Hepatocyte (in vitro differentiated cells): Measurements from ENCODE around the gene TTBK1. TPM values are rescaled to one million over a fixed set of nuclear protein-coding genes. Genes with fewer than 3 reads are reported as not detected.
A peak's percentile ranks its signal among the peaks of the same experiment; 100 is the strongest.

Experiments used
- DNase-seq: peaks from one replicate; pipeline ENCODE4 v3.0.0-alpha.2; 2016; ENCODE audit warnings: low spot score
- H2AFZ ChIP-seq: fragments of 200-600 bp; sonication (generic); 2 replicates; pipeline ENCODE4 v1.6.0; 2016; ENCODE audit warnings: antibody characterized with exemption, mild to moderate bottlenecking
- H3K27ac ChIP-seq: fragments of 200-600 bp; sonication (generic); 2 replicates; pipeline ENCODE4 v1.5.1; 2016; ENCODE audit warnings: mild to moderate bottlenecking
- H3K27me3 ChIP-seq: fragments of 200-600 bp; sonication (generic); 2 replicates; pipeline ENCODE4 v1.6.1; 2016
- H3K36me3 ChIP-seq: fragments of 200-600 bp; sonication (generic); replicated peaks from 2 replicates; pipeline ENCODE4 v1.5.1; 2016; ENCODE audit warnings: low read depth; ENCODE audit not compliant: insufficient read depth
- H3K4me1 ChIP-seq: fragments of 200-600 bp; sonication (generic); 2 replicates; pipeline ENCODE4 v1.5.1; 2016; ENCODE audit warnings: mild to moderate bottlenecking, moderate library complexity; ENCODE audit not compliant: insufficient read depth
- H3K4me2 ChIP-seq: fragments of 200-600 bp; sonication (generic); 2 replicates; pipeline ENCODE4 v1.6.0; 2016
- H3K4me3 ChIP-seq: fragments of 200-600 bp; sonication (generic); 2 replicates; pipeline ENCODE4 v1.5.1; 2016; ENCODE audit warnings: mild to moderate bottlenecking
- H3K79me2 ChIP-seq: fragments of 200-600 bp; sonication (generic); 2 replicates; pipeline ENCODE4 v1.6.0; 2017; ENCODE audit warnings: mild to moderate bottlenecking
- H3K9me2 ChIP-seq: fragments of 200-600 bp; sonication (generic); replicated peaks from 2 replicates; pipeline ENCODE4 v1.6.0; 2017; ENCODE audit warnings: mild to moderate bottlenecking; ENCODE audit not compliant: insufficient read depth
- H3K9me3 ChIP-seq: fragments of 200-600 bp; sonication (generic); 2 replicates; pipeline ENCODE4 v1.5.1; 2016; ENCODE audit warnings: low read depth, mild to moderate bottlenecking
- H4K20me1 ChIP-seq: fragments of 200-600 bp; sonication (generic); 2 replicates; pipeline ENCODE4 v1.6.0; 2016; ENCODE audit warnings: mild to moderate bottlenecking; ENCODE audit not compliant: insufficient read depth, poor library complexity, severe bottlenecking
- CTCF ChIP-seq: fragments of 200-600 bp; sonication (generic); IDR thresholded peaks from 2 replicates; pipeline ENCODE4 v1.5.1; 2016; ENCODE audit warnings: antibody characterized with exemption, mild to moderate bottlenecking; ENCODE audit not compliant: poor library complexity
- EZH2 ChIP-seq: fragments of 200-600 bp; sonication (generic); IDR thresholded peaks from 2 replicates; pipeline ENCODE4 v1.6.1; 2016; ENCODE audit warnings: antibody characterized with exemption, mild to moderate bottlenecking, borderline replicate concordance
- EZH2phosphoT487 ChIP-seq: fragments of 200-600 bp; sonication (generic); IDR thresholded peaks from one replicate; pipeline ENCODE4 v1.6.1; 2018; ENCODE audit warnings: antibody characterized with exemption, mild to moderate bottlenecking, low read depth, moderate library complexity; ENCODE audit not compliant: unreplicated experiment, severe bottlenecking
- WGBS: methylation state at CpG from one replicate; pipeline ENCODE4 v1.1.6; 2016; ENCODE audit warnings: low lambda C conversion rate; ENCODE audit errors: missing lambda C conversion rate; 5-methylcytosine and 5-hydroxymethylcytosine counted together
- polyA plus RNA-seq: library from polyadenylated mRNA; unstranded; fragments of >200 nt; fragmentation: Nextera tagmentation; extraction: Ambion mirVana; gene quantifications from 2 replicates; pipeline ENCODE4 v1.2.1, GENCODE V29; 2016
- total RNA-seq: library from RNA; depleted of rRNA; stranded (reverse); fragments of >200 nt; gene quantifications from 2 replicates; pipeline ENCODE4 v1.2.3, GENCODE V29; 2014

TTBK1 gene
- total and polyA plus RNA-seq, 2 experiments from 2014 or later = 0.34 to 1.1 TPM

GRCh38 chr6:43308101-43308989, 65.1 kb downstream of the TTBK1 start, which contains the start of gene CRIP3:
TSS of gene CRIP3 (minus strand) at chr6:43308826. CDS start at chr6:43308792, 34 bp downstream.
- peak within 1 kb of the TSS; percentile 74 for H2AFZ ChIP-seq

GRCh38 chr6:43308990-43309477, 65.8 kb downstream of the TTBK1 start:
- TF ChIP-seq EZH2 (no peak), CTCF (no peak), EZH2phosphoT487 (no peak)
- H3K27me3 ChIP-seq = peaks cover 8% of the 10 kb centered on the region
- H3K36me3 ChIP-seq = no peaks in the 10 kb centered on the region
- H4K20me1 ChIP-seq = no peaks in the 10 kb centered on the region
- no peak for DNase-seq
- 32% methylated on average over 9 of the region's 9 CpGs for WGBS
- H3K4me2 ChIP-seq = peak overlapping the region; percentile 84
- no peaks in the 10 kb centered on the region for H3K9me3 ChIP-seq
- H3K4me1 ChIP-seq = peaks cover 3% of the 10 kb centered on the region
- no peaks in the 10 kb centered on the region for H3K79me2 ChIP-seq
- H3K9me2 ChIP-seq = no peaks in the 10 kb centered on the region
- no peak overlapping the region for H3K27ac ChIP-seq
- peak overlapping the region; percentile 74 for H2AFZ ChIP-seq
- H3K4me3 ChIP-seq = peak overlapping the region; percentile 7

More at GRCh38 chr6:43308101-43308989, 65.1 kb downstream of the TTBK1 start, which contains the start of gene CRIP3:
- no peaks in the 10 kb centered on the region for H3K36me3 ChIP-seq
- no peaks in the 10 kb centered on the region for H3K9me3 ChIP-seq
- WGBS = 11% methylated on average over 38 of the region's 39 CpGs
- H3K27me3 ChIP-seq = peaks cover 8% of the 10 kb centered on the region
- H3K4me2 ChIP-seq = peak within 1 kb of the TSS; percentile 84
- peaks cover 3% of the 10 kb centered on the region for H3K4me1 ChIP-seq
- TF ChIP-seq EZH2 (peak; percentile 39), EZH2phosphoT487 (no peak), CTCF (peak; percentile 8)
- H3K4me3 ChIP-seq = peak within 1 kb of the TSS; percentile 7
- no peaks in the 10 kb centered on the region for H4K20me1 ChIP-seq
- H3K79me2 ChIP-seq = no peaks in the 10 kb centered on the region
- peak; percentile 50 for DNase-seq
- H3K9me2 ChIP-seq = no peaks in the 10 kb centered on the region
- no peak within 1 kb of the TSS for H3K27ac ChIP-seq

- no peak for DNase-seq
- Histone ChIP-seq H3K4me2 (no peak overlapping the region), H3K9me2 (no peaks in the 10 kb centered on the region), H3K36me3 (no peaks in the 10 kb centered on the region), H3K27ac (no peak overlapping the region), H3K4me3 (no peak overlapping the region), H3K9me3 (no peaks in the 10 kb centered on the region), H4K20me1 (no peaks in the 10 kb centered on the region), H3K4me1 (peaks cover 3% of the 10 kb centered on the region), H3K79me2 (no peaks in the 10 kb centered on the region), H3K27me3 (peaks cover 8% of the 10 kb centered on the region), H2AFZ (no peak overlapping the region)
- TF ChIP-seq CTCF (no peak), EZH2phosphoT487 (no peak), EZH2 (no peak)
- WGBS = 100% methylated on average over 2 of the region's 2 CpGs
Measured at GRCh38 chr6:43310134-43310533, 66.9 kb downstream of the TTBK1 start.
